HEK293T (cell line): ENCODE results near the gene ZNF263.

Source experiments
- CTCF ChIA-PET: fragments of 350-600 bp; formaldehyde crosslinking; extraction: SDS; loops from one replicate; lab custom pipeline; 2021; ENCODE audit warnings: antibody characterized with exemption, inconsistent platforms; lab: Yijun Ruan, JAX
- POLR2A ChIA-PET: fragments of 350-600 bp; formaldehyde crosslinking; extraction: SDS; loops from one replicate; lab custom pipeline; 2020; ENCODE audit warnings: antibody characterized with exemption, inconsistent platforms; lab: Yijun Ruan, JAX
- DNase-seq: peaks from one replicate; pipeline ENCODE4 v3.0.0; 2012; ENCODE audit warnings: mixed read lengths; ENCODE audit errors: extremely low spot score
- ARNT ChIP-seq: fragments of 450-650 bp; IDR thresholded peaks from 2 replicates; pipeline ENCODE4 v1.6.1; 2017; ENCODE audit warnings: mild to moderate bottlenecking
- BHLHE40 ChIP-seq: fragments of 450-650 bp; IDR thresholded peaks from 2 replicates; pipeline ENCODE4 v1.6.1; 2016; ENCODE audit warnings: mild to moderate bottlenecking, moderate library complexity, borderline replicate concordance
- CTBP1 ChIP-seq: fragments of 450-650 bp; IDR thresholded peaks from 2 replicates; pipeline ENCODE4 v1.6.1; 2016; ENCODE audit warnings: borderline replicate concordance
- ELF4 ChIP-seq: fragments of 450-650 bp; IDR thresholded peaks from 2 replicates; pipeline ENCODE4 v1.6.1; 2017; ENCODE audit warnings: antibody characterized with exemption
- FOXA1 ChIP-seq: fragments of 450-650 bp; IDR thresholded peaks from 2 replicates; pipeline ENCODE4 v1.6.1; 2016; ENCODE audit warnings: mild to moderate bottlenecking
- FOXK2 ChIP-seq: fragments of 450-650 bp; IDR thresholded peaks from 2 replicates; pipeline ENCODE4 v1.6.1; 2016; ENCODE audit warnings: mild to moderate bottlenecking
- FOXM1 ChIP-seq: fragments of 450-650 bp; IDR thresholded peaks from 2 replicates; pipeline ENCODE4 v1.6.1; 2017; ENCODE audit warnings: mild to moderate bottlenecking, borderline replicate concordance
- HDGF ChIP-seq: fragments of 450-650 bp; IDR thresholded peaks from 2 replicates; pipeline ENCODE4 v1.6.1; 2017; ENCODE audit warnings: antibody characterized with exemption, borderline replicate concordance
- L3MBTL2 ChIP-seq: fragments of 450-650 bp; conservative IDR thresholded peaks from 2 replicates; pipeline ENCODE4 v1.6.1; 2016; ENCODE audit warnings: mild to moderate bottlenecking
- LEF1 ChIP-seq: fragments of 450-650 bp; IDR thresholded peaks from 2 replicates; pipeline ENCODE4 v1.6.1; 2017; ENCODE audit warnings: mild to moderate bottlenecking, borderline replicate concordance
- NFRKB ChIP-seq: fragments of 450-650 bp; IDR thresholded peaks from 2 replicates; pipeline ENCODE4 v1.6.1; 2016; ENCODE audit warnings: mild to moderate bottlenecking, moderate library complexity
- PKNOX1 ChIP-seq: fragments of 450-650 bp; IDR thresholded peaks from 2 replicates; pipeline ENCODE4 v1.6.1; 2016
- SP1 ChIP-seq: fragments of 450-650 bp; IDR thresholded peaks from 2 replicates; pipeline ENCODE4 v1.6.1; 2017
- SUZ12 ChIP-seq: fragments of 450-650 bp; IDR thresholded peaks from 2 replicates; pipeline ENCODE4 v1.6.1; 2016; ENCODE audit warnings: mild to moderate bottlenecking
- TARDBP ChIP-seq: fragments of 450-650 bp; IDR thresholded peaks from 2 replicates; pipeline ENCODE4 v1.6.1; 2016
- ZNF384 ChIP-seq: fragments of 450-650 bp; IDR thresholded peaks from 2 replicates; pipeline ENCODE4 v1.6.1; 2016

Gene ZNF263

GRCh38 chr16:3282730-3283542 lies at the start of gene ZNF263:
Gene ZNF263, plus strand, starts transcription at chr16:3283491. Its CDS starts 328 bp downstream, at chr16:3283819.
- ChIA-PET CTCF (interaction anchor here (0.5 to 1.0 kb wide), 4 partner anchors 15 to 1585 kb away, joined by 3 to 4 read pairs (median 3); no protein-coding TSS in a partner anchor), POLR2A (interaction anchor here (0.6 to 2.7 kb wide), 31 partner anchors 9 to 218 kb away, joined by 3 to 30 read pairs (median 4); partner anchors contain the start of genes CLUAP1, MEFV, NAA60 and OR1F1)
- DNase-seq = peak; percentile 92
- TF ChIP-seq ARNT (no peak), FOXK2 (no peak), HDGF (no peak), LEF1 (no peak), CTBP1 (no peak), PKNOX1 (peak; percentile 79), SUZ12 (no peak), L3MBTL2 (peak; percentile 87), FOXA1 (no peak), ELF4 (peak; percentile 24)

GRCh38 chr16:3234543-3234856 lies 48.8 kb upstream of the ZNF263 start:
- ChIA-PET CTCF (no interaction called here), POLR2A (interaction anchor here (0.5 to 1.7 kb wide), 5 partner anchors 16 to 130 kb away, joined by 3 to 6 read pairs (median 3); no protein-coding TSS in a partner anchor)
- no peak for DNase-seq

GRCh38 chr16:3234857-3235561 lies 48.3 kb upstream of the ZNF263 start, which contains the start of gene ZNF200:
Gene ZNF200, minus strand, starts transcription at chr16:3235158. Its CDS starts 1,403 bp downstream, at chr16:3233755.
- POLR2A ChIA-PET = interaction anchor here (0.5 to 1.7 kb wide), 6 partner anchors 15 to 130 kb away, joined by 3 to 6 read pairs (median 3); partner anchors contain the start of gene ZNF263
- TF ChIP-seq BHLHE40 = no peak
- no peak for TF ChIP-seq ZNF384
- peak; percentile 56; the same call in 1 of the 2 replicates for TF ChIP-seq ELF4
- TF ChIP-seq NFRKB = no peak
- TF ChIP-seq SP1 = no peak
- TF ChIP-seq ARNT = no peak
- peak; percentile 83 for TF ChIP-seq L3MBTL2
- TF ChIP-seq FOXA1 = no peak
- TF ChIP-seq LEF1 = no peak
- TF ChIP-seq HDGF = no peak
- TF ChIP-seq SUZ12 = no peak
- TF ChIP-seq TARDBP = no peak
- peak; percentile 95 for TF ChIP-seq PKNOX1
- CTCF ChIA-PET = no interaction called here
- peak; percentile 94 for DNase-seq

More at GRCh38 chr16:3234543-3234856, 48.8 kb upstream of the ZNF263 start:
- no peak for TF ChIP-seq FOXM1
- TF ChIP-seq ZNF384 = no peak
- TF ChIP-seq FOXK2 = no peak
- TF ChIP-seq TARDBP = no peak
- no peak for TF ChIP-seq CTBP1
- no peak for TF ChIP-seq NFRKB
- TF ChIP-seq ARNT = no peak
- TF ChIP-seq HDGF = no peak

GRCh38 chr16:3235856-3236669 lies 47.2 kb upstream of the ZNF263 start:
- peak; percentile 76 for DNase-seq
- TF ChIP-seq LEF1 (no peak), NFRKB (no peak), FOXA1 (no peak), ELF4 (no peak), FOXK2 (no peak), SUZ12 (no peak), ZNF384 (no peak)
- ChIA-PET POLR2A (interaction anchor here (0.6 to 1.7 kb wide), 2 partner anchors 31 to 47 kb away, joined by 3 to 6 read pairs; partner anchors contain the start of gene ZNF263), CTCF (no interaction called here)

GRCh38 chr16:3241761-3242160 lies 41.5 kb upstream of the ZNF263 start:
- ChIA-PET POLR2A (no interaction called here), CTCF (no interaction called here)
- no peak for DNase-seq
- TF ChIP-seq FOXA1 (no peak), PKNOX1 (no peak), HDGF (no peak), L3MBTL2 (no peak), LEF1 (no peak), BHLHE40 (no peak), NFRKB (no peak)
